ENCODE measurements around the gene RGS6. TPM values are rescaled to one million over a fixed set of nuclear protein-coding genes. Genes with fewer than 3 reads are reported as not detected.

RGS6 gene
- total RNA-seq, 2 experiments from 2014 or later, result 1.5 to 3.1 TPM

DNA sequence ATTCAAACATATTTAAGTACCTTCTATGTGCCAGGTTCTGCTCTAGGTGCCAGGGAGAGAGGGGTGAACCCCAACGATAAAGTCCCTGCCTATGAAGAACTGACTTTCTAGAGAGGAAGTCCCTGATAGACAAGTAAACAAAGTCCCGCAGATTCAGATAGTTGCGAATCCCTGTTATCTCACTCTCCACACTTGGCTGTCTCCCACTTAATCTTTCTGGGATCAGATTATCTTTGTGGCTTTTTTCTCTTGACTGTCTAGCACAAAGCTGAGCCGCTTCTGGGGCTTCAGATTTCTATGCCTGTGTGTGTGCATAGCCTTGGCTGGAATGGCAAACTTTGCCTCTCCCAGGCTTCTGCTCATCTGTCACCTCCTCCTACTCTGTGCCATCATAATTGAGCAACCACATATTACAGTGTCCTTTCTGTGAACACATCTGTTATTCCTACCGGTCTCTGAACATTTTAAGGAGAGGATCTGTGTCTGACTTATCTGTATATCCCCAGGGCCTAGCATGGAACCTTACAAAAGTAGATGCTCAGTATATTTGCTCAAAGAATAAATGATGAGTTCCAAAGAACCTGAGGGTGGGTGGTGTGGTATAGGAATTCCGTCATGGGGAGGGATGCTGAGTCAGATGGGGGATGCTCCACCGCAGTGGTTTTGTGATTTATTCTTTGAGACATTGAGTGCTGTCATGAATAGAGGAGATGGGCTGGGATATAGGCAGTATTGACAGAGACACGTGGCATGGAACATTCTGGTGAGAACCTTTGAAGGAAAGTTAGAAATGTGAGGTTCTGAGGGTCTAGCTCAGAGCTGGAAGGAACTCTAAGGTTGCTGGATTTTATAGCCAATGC lies 28.5 kb downstream of the RGS6 start:
- Mint-ChIP-seq H3K36me3 (no peaks in the 10 kb centered on the region), H3K9me3 (ENCODE audit: low read depth) (no peaks in the 10 kb centered on the region), H3K27me3 (peaks cover 27% of the 10 kb centered on the region), H3K27ac (no peak overlapping the region), H3K4me3 (no peak overlapping the region), H3K4me1 (no peaks in the 10 kb centered on the region)
- no peak for DNase-seq
- CTCF ChIA-PET, result no interaction called here
- ATAC-seq, result no peak

DNA sequence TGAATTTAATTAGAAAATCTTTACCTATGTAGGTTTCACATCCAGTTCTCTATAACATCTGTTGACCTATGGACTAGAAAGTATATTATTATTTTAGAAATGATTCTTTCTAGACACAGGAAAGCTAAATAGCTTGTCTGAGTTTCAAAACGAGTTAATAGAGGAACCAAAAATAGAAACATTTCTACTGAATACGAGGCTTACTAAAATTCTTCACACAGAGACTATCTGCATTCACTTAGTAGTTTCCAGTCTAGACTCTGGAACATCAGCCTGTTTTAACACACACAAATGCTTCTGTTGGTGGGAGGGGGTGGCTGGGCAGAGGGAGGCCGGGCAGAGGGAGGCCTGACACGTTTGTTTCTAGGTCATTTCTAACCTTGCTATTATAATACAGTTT lies 29.7 kb downstream of the RGS6 start:
- DNase-seq (no peak), ATAC-seq (no peak)
- Mint-ChIP-seq H3K36me3 (no peaks in the 10 kb centered on the region), H3K4me1 (no peaks in the 10 kb centered on the region), H3K9me3 (ENCODE audit: low read depth) (no peaks in the 10 kb centered on the region), H3K27ac (no peak overlapping the region), H3K4me3 (no peak overlapping the region), H3K27me3 (peaks cover 24% of the 10 kb centered on the region)
- CTCF ChIA-PET, result no interaction called here

DNA sequence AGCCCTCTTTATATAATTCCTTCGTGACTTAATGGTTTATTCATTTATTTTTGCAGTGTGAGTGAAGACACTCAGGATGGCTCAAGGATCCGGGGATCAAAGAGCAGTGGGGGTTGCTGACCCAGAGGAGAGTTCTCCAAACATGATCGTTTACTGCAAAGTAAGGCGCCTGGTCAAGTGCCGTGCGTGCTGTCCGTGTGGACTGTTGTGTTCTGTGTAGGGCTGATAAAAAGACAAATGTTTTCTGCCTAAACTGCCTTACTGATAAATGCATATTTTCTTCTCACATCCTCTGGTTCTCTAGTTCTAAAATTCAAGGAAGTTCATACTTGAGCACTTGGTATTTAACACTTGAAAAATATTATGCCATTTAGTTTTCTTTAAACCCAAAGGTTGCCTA lies 32.5 kb downstream of the RGS6 start:
- H3K27me3 Mint-ChIP-seq, result peaks cover 16% of the 10 kb centered on the region

GRCh38 chr14:71966528-71966927 lies 34.3 kb downstream of the RGS6 start:
- H3K27ac Mint-ChIP-seq, result no peak overlapping the region
- DNase-seq (no peak), ATAC-seq (no peak)
- H3K4me3 Mint-ChIP-seq, result no peak overlapping the region
- CTCF ChIA-PET, result no interaction called here
- H3K27me3 Mint-ChIP-seq, result peaks cover 16% of the 10 kb centered on the region
- no peaks in the 10 kb centered on the region for H3K9me3 Mint-ChIP-seq (ENCODE audit: low read depth)
- no peaks in the 10 kb centered on the region for H3K36me3 Mint-ChIP-seq
- H3K4me1 Mint-ChIP-seq, result peaks cover 6% of the 10 kb centered on the region

More for the DNA sequence above, 32.5 kb downstream of the RGS6 start:
- Mint-ChIP-seq H3K4me1 (peaks cover 6% of the 10 kb centered on the region), H3K27ac (no peak overlapping the region), H3K9me3 (ENCODE audit: low read depth) (no peaks in the 10 kb centered on the region), H3K36me3 (no peaks in the 10 kb centered on the region), H3K4me3 (no peak overlapping the region)
- CTCF ChIA-PET, result no interaction called here
- no peak for DNase-seq
- ATAC-seq, result no peak

GRCh38 chr14:71967704-71968103 lies 35.5 kb downstream of the RGS6 start:
- DNase-seq (no peak), ATAC-seq (no peak)
- Mint-ChIP-seq H3K4me3 (no peak overlapping the region), H3K27ac (no peak overlapping the region), H3K9me3 (ENCODE audit: low read depth) (no peaks in the 10 kb centered on the region), H3K36me3 (no peaks in the 10 kb centered on the region), H3K4me1 (peaks cover 6% of the 10 kb centered on the region), H3K27me3 (peaks cover 21% of the 10 kb centered on the region)
- CTCF ChIA-PET, result no interaction called here

DNA sequence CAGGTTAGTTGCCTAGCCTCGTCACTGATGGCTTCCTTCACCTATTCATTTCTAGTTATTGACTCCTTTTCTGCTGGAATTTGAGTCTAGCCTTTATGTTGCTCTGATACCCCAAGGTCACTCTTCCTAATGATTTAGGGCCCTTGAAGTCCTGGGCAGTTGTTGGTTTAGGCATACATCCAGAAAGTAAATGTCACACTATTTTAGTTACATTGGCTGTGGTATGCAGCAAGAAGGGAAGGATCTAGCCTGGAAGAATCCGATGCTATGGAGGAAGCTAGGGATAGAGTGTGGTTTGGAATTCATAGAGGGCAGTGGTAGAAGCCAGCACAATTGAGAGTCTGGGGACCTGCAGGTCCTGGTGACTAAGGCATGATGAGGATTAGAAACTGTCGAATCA lies 38.0 kb downstream of the RGS6 start:
- no peaks in the 10 kb centered on the region for H3K36me3 Mint-ChIP-seq
- H3K4me1 Mint-ChIP-seq, result peaks cover 6% of the 10 kb centered on the region
- peaks cover 15% of the 10 kb centered on the region for H3K27me3 Mint-ChIP-seq
- CTCF ChIA-PET, result no interaction called here
- ATAC-seq (no peak), DNase-seq (no peak)
- no peak overlapping the region for H3K27ac Mint-ChIP-seq
- no peak overlapping the region for H3K4me3 Mint-ChIP-seq
- H3K9me3 Mint-ChIP-seq (ENCODE audit: low read depth), result no peaks in the 10 kb centered on the region

- H3K27me3 Mint-ChIP-seq, result peaks cover 2% of the 10 kb centered on the region
- H3K4me1 Mint-ChIP-seq, result no peaks in the 10 kb centered on the region
- DNase-seq (no peak), ATAC-seq (no peak)
- H3K36me3 Mint-ChIP-seq, result no peaks in the 10 kb centered on the region
- CTCF ChIA-PET, result no interaction called here
- H3K9me3 Mint-ChIP-seq (ENCODE audit: low read depth), result no peaks in the 10 kb centered on the region
- no peak overlapping the region for H3K27ac Mint-ChIP-seq
- H3K4me3 Mint-ChIP-seq, result no peak overlapping the region
Observed at GRCh38 chr14:71985538-71986189, 53.4 kb downstream of the RGS6 start.

DNA sequence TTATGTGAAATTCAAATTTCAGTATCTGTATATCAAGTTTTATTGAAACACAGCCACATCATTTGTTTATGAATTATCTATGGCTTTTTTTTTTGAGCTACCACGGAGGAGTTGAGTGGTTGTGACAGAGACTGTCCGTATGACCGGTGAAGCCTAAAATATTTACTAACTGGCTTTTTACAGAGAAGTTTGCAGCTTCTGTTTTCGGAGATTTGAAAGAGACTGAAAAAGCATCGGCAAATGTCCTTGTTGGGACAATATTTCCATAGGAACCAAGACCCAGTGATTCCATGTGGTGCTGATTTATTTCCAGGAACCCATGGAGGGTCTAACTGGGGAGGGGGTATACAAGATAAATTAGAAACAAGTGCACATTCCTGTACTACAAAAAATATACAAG lies 56.2 kb downstream of the RGS6 start:
- CTCF ChIA-PET, result no interaction called here
- no peak for ATAC-seq

DNA sequence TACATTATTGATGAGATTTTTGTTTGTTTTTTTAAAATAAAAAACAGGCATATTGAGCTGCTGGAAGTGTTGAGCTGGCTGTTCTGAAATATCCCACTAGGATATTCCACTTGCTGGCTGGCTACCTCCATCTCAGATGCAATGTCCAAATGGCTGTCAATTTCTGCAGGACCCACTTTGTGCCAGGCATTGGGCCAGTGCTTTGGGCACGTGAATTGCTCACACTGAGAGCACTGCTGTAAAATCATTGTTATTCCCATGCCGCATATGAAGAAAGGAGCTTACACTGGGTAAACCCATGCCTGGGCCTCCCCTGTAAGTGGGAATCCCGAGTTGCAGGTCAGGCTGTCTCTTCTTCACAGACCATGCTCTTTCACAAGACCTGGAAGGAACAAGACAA lies 56.7 kb downstream of the RGS6 start:
- Mint-ChIP-seq H3K4me1 (no peaks in the 10 kb centered on the region), H3K4me3 (no peak overlapping the region), H3K27me3 (no peaks in the 10 kb centered on the region), H3K27ac (no peak overlapping the region), H3K9me3 (ENCODE audit: low read depth) (no peaks in the 10 kb centered on the region), H3K36me3 (no peaks in the 10 kb centered on the region)
- CTCF ChIA-PET, result no interaction called here
- DNase-seq, result no peak
- ATAC-seq, result no peak

More for the DNA sequence above, 56.2 kb downstream of the RGS6 start:
- H3K27ac Mint-ChIP-seq, result no peak overlapping the region
- no peaks in the 10 kb centered on the region for H3K36me3 Mint-ChIP-seq
- H3K27me3 Mint-ChIP-seq, result peaks cover 2% of the 10 kb centered on the region
- no peak for DNase-seq
- no peaks in the 10 kb centered on the region for H3K9me3 Mint-ChIP-seq (ENCODE audit: low read depth)
- H3K4me1 Mint-ChIP-seq, result no peaks in the 10 kb centered on the region
- H3K4me3 Mint-ChIP-seq, result no peak overlapping the region

GRCh38 chr14:71994416-71994815 lies 62.2 kb downstream of the RGS6 start:
- no peak for ATAC-seq
- no peak for DNase-seq
- no peaks in the 10 kb centered on the region for H3K27me3 Mint-ChIP-seq
- H3K36me3 Mint-ChIP-seq, result no peaks in the 10 kb centered on the region
- no peak overlapping the region for H3K4me3 Mint-ChIP-seq
- H3K9me3 Mint-ChIP-seq (ENCODE audit: low read depth), result no peaks in the 10 kb centered on the region
- CTCF ChIA-PET, result no interaction called here
- no peaks in the 10 kb centered on the region for H3K4me1 Mint-ChIP-seq
- H3K27ac Mint-ChIP-seq, result no peak overlapping the region

- ATAC-seq (no peak), DNase-seq (no peak)
Observed at GRCh38 chr14:71995741-71996140, 63.5 kb downstream of the RGS6 start.

GRCh38 chr14:71996610-71997009 lies 64.4 kb downstream of the RGS6 start:
- no peak for ATAC-seq
- no peak for DNase-seq
- Mint-ChIP-seq H3K4me3 (no peak overlapping the region), H3K36me3 (no peaks in the 10 kb centered on the region), H3K4me1 (no peaks in the 10 kb centered on the region), H3K27me3 (peaks cover 3% of the 10 kb centered on the region), H3K27ac (no peak overlapping the region), H3K9me3 (ENCODE audit: low read depth) (peaks cover 4% of the 10 kb centered on the region)
- CTCF ChIA-PET, result no interaction called here

More at GRCh38 chr14:71995741-71996140, 63.5 kb downstream of the RGS6 start:
- Mint-ChIP-seq H3K27me3 (peaks cover 3% of the 10 kb centered on the region), H3K9me3 (ENCODE audit: low read depth) (peaks cover 4% of the 10 kb centered on the region), H3K4me3 (no peak overlapping the region), H3K36me3 (no peaks in the 10 kb centered on the region), H3K4me1 (no peaks in the 10 kb centered on the region), H3K27ac (no peak overlapping the region)
- CTCF ChIA-PET, result no interaction called here

GRCh38 chr14:72000907-72001306 lies 68.7 kb downstream of the RGS6 start:
- CTCF ChIA-PET, result no interaction called here
- Mint-ChIP-seq H3K27me3 (peaks cover 13% of the 10 kb centered on the region), H3K36me3 (no peaks in the 10 kb centered on the region), H3K4me3 (no peak overlapping the region), H3K4me1 (no peaks in the 10 kb centered on the region), H3K27ac (no peak overlapping the region), H3K9me3 (ENCODE audit: low read depth) (peaks cover 4% of the 10 kb centered on the region)
- ATAC-seq (no peak), DNase-seq (no peak)

DNA sequence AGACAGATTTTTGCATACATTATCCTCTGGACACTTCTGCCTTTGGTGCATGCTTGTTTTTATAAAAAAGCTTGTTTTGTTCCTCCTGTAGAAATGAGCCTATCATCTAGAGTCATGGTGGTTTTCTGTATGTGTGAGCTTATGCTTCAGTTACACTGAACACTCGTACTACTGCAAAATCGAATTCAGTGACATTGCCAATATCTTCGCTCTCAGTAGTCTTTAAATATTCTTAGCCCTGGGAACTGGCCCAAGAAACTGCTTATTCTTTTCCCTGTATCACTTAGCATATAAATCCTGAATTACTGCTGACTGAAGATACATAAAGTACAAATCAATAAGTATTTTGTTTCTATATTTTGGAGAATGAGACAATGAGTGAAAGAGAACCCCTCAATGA lies 70.5 kb downstream of the RGS6 start:
- no peaks in the 10 kb centered on the region for H3K36me3 Mint-ChIP-seq
- DNase-seq (no peak), ATAC-seq (no peak)
- no peak overlapping the region for H3K27ac Mint-ChIP-seq
- peaks cover 4% of the 10 kb centered on the region for H3K9me3 Mint-ChIP-seq (ENCODE audit: low read depth)
- CTCF ChIA-PET, result no interaction called here
- H3K27me3 Mint-ChIP-seq, result peaks cover 21% of the 10 kb centered on the region
- H3K4me1 Mint-ChIP-seq, result no peaks in the 10 kb centered on the region
- H3K4me3 Mint-ChIP-seq, result no peak overlapping the region
